A549 (cell line): Measurements from ENCODE around the gene GAB1. TPM values are rescaled to one million over a fixed set of nuclear protein-coding genes. Genes with fewer than 3 reads are reported as not detected.

Source experiments
- ATAC-seq, 2 experiments: fragments of 200-7000 bp in 1 of 2; fragments of >200 bp in 1 of 2; cut with Nextera tagmentation in 1 of 2; cut with Tn5 transposase in 1 of 2; 3 replicates each; pipeline versions ENCODE4 v1.8.0 to v1.9.1; 2018 to 2020; ENCODE audit warnings: mild to moderate bottlenecking in 1 of 2, moderate library complexity in 1 of 2
- CTCF ChIA-PET: fragments of 300-600 bp; sonication (Branson Sonifier 250); formaldehyde crosslinking; extraction: SDS; loops from one replicate; lab custom pipeline; 2021; ENCODE audit warnings: antibody characterized with exemption, inconsistent platforms; lab: Yijun Ruan, JAX
- POLR2A ChIA-PET: fragments of 350-600 bp; formaldehyde crosslinking; extraction: SDS; loops from one replicate; lab custom pipeline; 2021; ENCODE audit warnings: antibody characterized with exemption, inconsistent platforms; lab: Yijun Ruan, JAX
- DNase-seq, 2 experiments: peaks; one replicate each; pipeline versions ENCODE4 v3.0.0 to v3.0.0-alpha.2; 2011 to 2016; ENCODE audit warnings: low read depth in 1 of 2, low spot score in 1 of 2
- FAIRE-seq: peaks from 2 replicates; lab custom pipeline; 2011; peaks lifted over from hg19 to GRCh38; lab: Jason Lieb, UNC
- H3K27ac ChIP-seq, 2 experiments: fragments of >200 bp; sonication (Bioruptor Twin); formaldehyde crosslinking; 3 replicates each; pipeline ENCODE4 v1.5.1; 2016 to 2017
- H3K4me1 ChIP-seq: fragments of >200 bp; sonication (Bioruptor Twin); formaldehyde crosslinking; 3 replicates; pipeline ENCODE4 v1.6.1; 2016
- H3K4me2 ChIP-seq: fragments of >200 bp; sonication (Bioruptor Twin); formaldehyde crosslinking; 3 replicates; pipeline ENCODE4 v1.6.1; 2016
- H3K4me3 ChIP-seq: fragments of >200 bp; sonication (Bioruptor Twin); formaldehyde crosslinking; 3 replicates; pipeline ENCODE4 v1.5.1; 2016
- H3K9me3 ChIP-seq: fragments of >200 bp; sonication (Bioruptor Twin); formaldehyde crosslinking; 3 replicates; pipeline ENCODE4 v1.6.1; 2016
- BHLHE40 ChIP-seq: IDR thresholded peaks from 2 replicates; pipeline ENCODE4 v1.6.1; 2012; ENCODE audit warnings: low read depth, low read length, inconsistent platforms
- CBX2 ChIP-seq: fragments of 200-600 bp; sonication (generic); IDR thresholded peaks from 2 replicates; pipeline ENCODE4 v1.6.1; 2016; ENCODE audit warnings: low read depth, mild to moderate bottlenecking, borderline replicate concordance
- EHF ChIP-seq: fragments of 250-450 bp; sonication (Bioruptor Pico); IDR thresholded peaks from 2 replicates; pipeline ENCODE4 v1.5.0; 2020; ENCODE audit warnings: mild to moderate bottlenecking
- EP300 ChIP-seq, 2 experiments: fragments of >200 bp; sonication (Bioruptor Twin); formaldehyde crosslinking; IDR thresholded peaks; 2 replicates in 1 of 2; 3 replicates in 1 of 2; pipeline ENCODE4 v1.6.1; 2016 to 2017
- FOSL2 ChIP-seq, 2 experiments: fragments of 450-650 bp in 1 of 2; fragments of >200 bp in 1 of 2; sonication (Bioruptor Twin) in 1 of 2; formaldehyde crosslinking; IDR thresholded peaks; 2 replicates each; pipeline versions ENCODE4 v1.5.0 to v1.6.1; 2016 to 2020; ENCODE audit warnings: mild to moderate bottlenecking in 1 of 2, moderate library complexity in 1 of 2
- GATA3 ChIP-seq: IDR thresholded peaks from 2 replicates; pipeline ENCODE4 v1.6.1; 2012; ENCODE audit warnings: borderline replicate concordance
- HOXB5 ChIP-seq: fragments of 250-450 bp; sonication (Bioruptor Pico); IDR thresholded peaks from 2 replicates; pipeline ENCODE4 v1.5.0; 2020; ENCODE audit warnings: mild to moderate bottlenecking, moderate library complexity
- KDM1A ChIP-seq: fragments of 200-600 bp; sonication (generic); IDR thresholded peaks from 2 replicates; pipeline ENCODE4 v1.6.1; 2016; ENCODE audit warnings: low read depth, mild to moderate bottlenecking
- MAFK ChIP-seq: fragments of 450-650 bp; IDR thresholded peaks from 2 replicates; pipeline ENCODE4 v1.6.1; 2014; ENCODE audit not compliant: partially characterized antibody
- MYC ChIP-seq: IDR thresholded peaks from 2 replicates; pipeline ENCODE4 v1.6.1; 2012; ENCODE audit warnings: mild to moderate bottlenecking, inconsistent platforms, low read length, improper control_type of control experiment, borderline replicate concordance
- NPAS2 ChIP-seq: fragments of 250-450 bp; sonication (Bioruptor Pico); IDR thresholded peaks from 2 replicates; pipeline ENCODE4 v1.8.0; 2022; ENCODE audit warnings: mild to moderate bottlenecking, moderate library complexity, borderline replicate concordance
- NR3C1 ChIP-seq: fragments of >200 bp; sonication (Bioruptor Twin); formaldehyde crosslinking; IDR thresholded peaks from 3 replicates; pipeline ENCODE4 v1.6.1; 2017
- RARB ChIP-seq: fragments of 250-450 bp; sonication (Bioruptor Pico); IDR thresholded peaks from 2 replicates; pipeline ENCODE4 v1.8.0; 2021; ENCODE audit warnings: mild to moderate bottlenecking, moderate library complexity
- RCOR1 ChIP-seq: fragments of 150-350 bp; IDR thresholded peaks from 2 replicates; pipeline ENCODE4 v1.6.1; 2014; ENCODE audit warnings: antibody characterized with exemption, low read length, low read depth
- RFX5 ChIP-seq: fragments of 450-650 bp; IDR thresholded peaks from 2 replicates; pipeline ENCODE4 v1.7.1; 2014; ENCODE audit warnings: antibody characterized with exemption, mild to moderate bottlenecking, moderate library complexity
- RNF2 ChIP-seq: fragments of 200-600 bp; sonication (generic); IDR thresholded peaks from 2 replicates; pipeline ENCODE4 v1.6.1; 2016; ENCODE audit warnings: low read depth, mild to moderate bottlenecking, antibody characterized with exemption, moderate library complexity, borderline replicate concordance
- TFCP2L1 ChIP-seq: fragments of 250-450 bp; sonication (Bioruptor Pico); IDR thresholded peaks from 2 replicates; pipeline ENCODE4 v1.5.0; 2021; ENCODE audit warnings: mild to moderate bottlenecking
- ZNF302 ChIP-seq: fragments of 250-450 bp; sonication (Bioruptor Pico); IDR thresholded peaks from 2 replicates; pipeline ENCODE4 v1.9.0; 2021; ENCODE audit warnings: inconsistent platforms, mild to moderate bottlenecking, moderate library complexity
- WGBS: methylation state at CpG from one replicate; pipeline ENCODE4 v1.1.6; 2017; ENCODE audit errors: missing lambda C conversion rate; 5-methylcytosine and 5-hydroxymethylcytosine counted together
- polyA plus RNA-seq, 4 experiments: library from polyadenylated mRNA; depleted of rRNA in 3 of 4; stranded (reverse); fragments of >200 nt; fragmentation: RNase III in 1 of 4; extraction: RNeasy Plus Mini Kit Qiagen cat#74134 plus additional on column Dnase treatment in 1 of 4; gene quantifications; 2 replicates in 3 of 4; 3 replicates in 1 of 4; pipeline ENCODE4 v1.2.3, GENCODE V29; 2011 to 2017
- TF ChIP-seq, protein P1 (sequence below): fragments of 200-600 bp; sonication (generic); IDR thresholded peaks from 2 replicates; pipeline ENCODE4 v1.6.1; 2016; ENCODE audit warnings: antibody characterized with exemption, mild to moderate bottlenecking, moderate library complexity
- TF ChIP-seq, protein P2 (sequence below): fragments of 250-450 bp; sonication (Bioruptor Pico); IDR thresholded peaks from 2 replicates; pipeline ENCODE4 v1.5.0; 2020; ENCODE audit warnings: low read depth, mild to moderate bottlenecking, moderate library complexity
- TF ChIP-seq, protein P3 (sequence below): fragments of 250-450 bp; sonication (Bioruptor Pico); IDR thresholded peaks from 2 replicates; pipeline ENCODE4 v1.5.0; 2021; ENCODE audit warnings: mild to moderate bottlenecking, moderate library complexity, borderline replicate concordance
- TF ChIP-seq, protein P4 (sequence below): IDR thresholded peaks from 2 replicates; pipeline ENCODE4 v1.6.1; 2012; ENCODE audit warnings: low read depth, borderline replicate concordance

Gene GAB1
- polyA plus RNA-seq, 2 of the 4 experiments (the other 2 are of a cell fraction), result 2.3 to 3.6 TPM

GRCh38 chr4:143451186-143451585, 114.5 kb downstream of the GAB1 start:
- no peaks in the 10 kb centered on the region for H3K4me1 ChIP-seq

GRCh38 chr4:143455211-143455610, 118.5 kb downstream of the GAB1 start:
- no peak for FAIRE-seq
- 66% methylated on average over 3 of the region's 3 CpGs for WGBS

More at GRCh38 chr4:143451186-143451585, 114.5 kb downstream of the GAB1 start:
- no peak overlapping the region for H3K4me2 ChIP-seq
- WGBS, result 77% methylated on average over 4 of the region's 4 CpGs
- no peak for FAIRE-seq
- no peak overlapping the region for H3K27ac ChIP-seq
- no peak for ATAC-seq
- no peaks in the 10 kb centered on the region for H3K9me3 ChIP-seq
- ChIA-PET POLR2A (no interaction called here), CTCF (no interaction called here)
- no peak for TF ChIP-seq NPAS2 (CRISPR knock-in tag)
- no peak for TF ChIP-seq GATA3
- no peak for TF ChIP-seq EP300 (IDR thresholded peaks at IDR 0.05)
- no peak for TF ChIP-seq NR3C1
- TF ChIP-seq RFX5, result no peak
- TF ChIP-seq KDM1A, result no peak
- TF ChIP-seq, protein P1, sequence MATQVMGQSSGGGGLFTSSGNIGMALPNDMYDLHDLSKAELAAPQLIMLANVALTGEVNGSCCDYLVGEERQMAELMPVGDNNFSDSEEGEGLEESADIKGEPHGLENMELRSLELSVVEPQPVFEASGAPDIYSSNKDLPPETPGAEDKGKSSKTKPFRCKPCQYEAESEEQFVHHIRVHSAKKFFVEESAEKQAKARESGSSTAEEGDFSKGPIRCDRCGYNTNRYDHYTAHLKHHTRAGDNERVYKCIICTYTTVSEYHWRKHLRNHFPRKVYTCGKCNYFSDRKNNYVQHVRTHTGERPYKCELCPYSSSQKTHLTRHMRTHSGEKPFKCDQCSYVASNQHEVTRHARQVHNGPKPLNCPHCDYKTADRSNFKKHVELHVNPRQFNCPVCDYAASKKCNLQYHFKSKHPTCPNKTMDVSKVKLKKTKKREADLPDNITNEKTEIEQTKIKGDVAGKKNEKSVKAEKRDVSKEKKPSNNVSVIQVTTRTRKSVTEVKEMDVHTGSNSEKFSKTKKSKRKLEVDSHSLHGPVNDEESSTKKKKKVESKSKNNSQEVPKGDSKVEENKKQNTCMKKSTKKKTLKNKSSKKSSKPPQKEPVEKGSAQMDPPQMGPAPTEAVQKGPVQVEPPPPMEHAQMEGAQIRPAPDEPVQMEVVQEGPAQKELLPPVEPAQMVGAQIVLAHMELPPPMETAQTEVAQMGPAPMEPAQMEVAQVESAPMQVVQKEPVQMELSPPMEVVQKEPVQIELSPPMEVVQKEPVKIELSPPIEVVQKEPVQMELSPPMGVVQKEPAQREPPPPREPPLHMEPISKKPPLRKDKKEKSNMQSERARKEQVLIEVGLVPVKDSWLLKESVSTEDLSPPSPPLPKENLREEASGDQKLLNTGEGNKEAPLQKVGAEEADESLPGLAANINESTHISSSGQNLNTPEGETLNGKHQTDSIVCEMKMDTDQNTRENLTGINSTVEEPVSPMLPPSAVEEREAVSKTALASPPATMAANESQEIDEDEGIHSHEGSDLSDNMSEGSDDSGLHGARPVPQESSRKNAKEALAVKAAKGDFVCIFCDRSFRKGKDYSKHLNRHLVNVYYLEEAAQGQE, result no peak
- no peak for TF ChIP-seq EHF (CRISPR knock-in tag)
- TF ChIP-seq MAFK, result no peak
- no peak for TF ChIP-seq MYC
- no peak for TF ChIP-seq TFCP2L1
- TF ChIP-seq BHLHE40, result no peak
- TF ChIP-seq ZNF302 (CRISPR knock-in tag), result no peak
- no peak for TF ChIP-seq RCOR1
- no peak for TF ChIP-seq HOXB5 (CRISPR knock-in tag)
- no peak for TF ChIP-seq FOSL2 (IDR thresholded peaks at IDR 0.05)
- TF ChIP-seq FOSL2 (CRISPR knock-in tag; IDR thresholded peaks at IDR 0.05), result no peak
- no peak overlapping the region for H3K4me3 ChIP-seq
- no peak for DNase-seq

More at GRCh38 chr4:143455211-143455610, 118.5 kb downstream of the GAB1 start:
- H3K4me1 ChIP-seq, result no peaks in the 10 kb centered on the region
- H3K4me2 ChIP-seq, result no peak overlapping the region
- DNase-seq (no peak), ATAC-seq (no peak)
- ChIA-PET POLR2A (no interaction called here), CTCF (no interaction called here)
- no peak overlapping the region for H3K4me3 ChIP-seq
- no peak overlapping the region for H3K27ac ChIP-seq
- no peaks in the 10 kb centered on the region for H3K9me3 ChIP-seq
- no peak for TF ChIP-seq CBX2
- no peak for TF ChIP-seq RARB (CRISPR knock-in tag)
- no peak for TF ChIP-seq FOSL2 (IDR thresholded peaks at IDR 0.05)
- TF ChIP-seq FOSL2 (CRISPR knock-in tag; IDR thresholded peaks at IDR 0.05), result no peak
- TF ChIP-seq, protein P2, sequence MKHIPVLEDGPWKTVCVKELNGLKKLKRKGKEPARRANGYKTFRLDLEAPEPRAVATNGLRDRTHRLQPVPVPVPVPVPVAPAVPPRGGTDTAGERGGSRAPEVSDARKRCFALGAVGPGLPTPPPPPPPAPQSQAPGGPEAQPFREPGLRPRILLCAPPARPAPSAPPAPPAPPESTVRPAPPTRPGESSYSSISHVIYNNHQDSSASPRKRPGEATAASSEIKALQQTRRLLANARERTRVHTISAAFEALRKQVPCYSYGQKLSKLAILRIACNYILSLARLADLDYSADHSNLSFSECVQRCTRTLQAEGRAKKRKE (CRISPR knock-in tag), result no peak
- TF ChIP-seq EHF (CRISPR knock-in tag), result no peak
- TF ChIP-seq, protein P3, sequence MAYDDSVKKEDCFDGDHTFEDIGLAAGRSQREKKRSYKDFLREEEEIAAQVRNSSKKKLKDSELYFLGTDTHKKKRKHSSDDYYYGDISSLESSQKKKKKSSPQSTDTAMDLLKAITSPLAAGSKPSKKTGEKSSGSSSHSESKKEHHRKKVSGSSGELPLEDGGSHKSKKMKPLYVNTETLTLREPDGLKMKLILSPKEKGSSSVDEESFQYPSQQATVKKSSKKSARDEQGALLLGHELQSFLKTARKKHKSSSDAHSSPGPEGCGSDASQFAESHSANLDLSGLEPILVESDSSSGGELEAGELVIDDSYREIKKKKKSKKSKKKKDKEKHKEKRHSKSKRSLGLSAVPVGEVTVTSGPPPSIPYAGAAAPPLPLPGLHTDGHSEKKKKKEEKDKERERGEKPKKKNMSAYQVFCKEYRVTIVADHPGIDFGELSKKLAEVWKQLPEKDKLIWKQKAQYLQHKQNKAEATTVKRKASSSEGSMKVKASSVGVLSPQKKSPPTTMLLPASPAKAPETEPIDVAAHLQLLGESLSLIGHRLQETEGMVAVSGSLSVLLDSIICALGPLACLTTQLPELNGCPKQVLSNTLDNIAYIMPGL (CRISPR knock-in tag), result no peak
- TF ChIP-seq, protein P4, sequence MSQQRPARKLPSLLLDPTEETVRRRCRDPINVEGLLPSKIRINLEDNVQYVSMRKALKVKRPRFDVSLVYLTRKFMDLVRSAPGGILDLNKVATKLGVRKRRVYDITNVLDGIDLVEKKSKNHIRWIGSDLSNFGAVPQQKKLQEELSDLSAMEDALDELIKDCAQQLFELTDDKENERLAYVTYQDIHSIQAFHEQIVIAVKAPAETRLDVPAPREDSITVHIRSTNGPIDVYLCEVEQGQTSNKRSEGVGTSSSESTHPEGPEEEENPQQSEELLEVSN, result no peak
- no peak for TF ChIP-seq RNF2
